HG03520 (cell line): Measurements from ENCODE around the gene GFM1.

Experiments
- ATAC-seq: cut with Tn5 transposase; IDR thresholded peaks from one replicate; pipeline ENCODE4 v1.9.1; 2021; ENCODE audit warnings: mild to moderate bottlenecking, moderate library complexity; ENCODE audit not compliant: unreplicated experiment

The GFM1 gene

DNA sequence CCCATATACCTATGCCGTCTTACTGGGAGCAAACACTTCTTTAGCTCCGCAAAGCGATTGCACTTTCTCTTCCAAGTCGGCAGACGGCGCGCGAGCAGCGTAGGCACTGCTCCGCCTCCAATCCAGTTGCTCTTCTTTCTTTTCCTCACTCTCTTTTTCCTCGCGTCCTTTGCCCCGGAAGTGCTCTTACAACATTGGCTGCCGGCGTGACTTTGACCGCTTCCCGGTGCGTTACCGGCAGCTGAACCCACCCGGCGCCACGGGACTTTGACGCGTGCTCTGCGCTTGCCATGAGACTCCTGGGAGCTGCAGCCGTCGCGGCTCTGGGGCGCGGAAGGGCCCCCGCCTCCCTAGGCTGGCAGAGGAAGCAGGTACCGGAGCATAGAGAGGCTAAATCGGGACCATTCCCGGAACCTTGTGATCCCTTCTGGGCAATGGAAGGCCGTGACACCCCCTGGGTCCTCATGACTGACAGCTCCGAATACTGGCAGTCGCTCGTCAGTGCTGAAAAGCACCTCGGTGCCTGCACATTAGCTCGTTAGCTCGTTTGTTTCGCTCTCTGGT, at the start of gene GFM1:
Gene GFM1 (plus strand): TSS at position 183 of the 564 bp plus-strand sequence. CDS start 108 bp downstream, at position 291.
- ATAC-seq = peak; percentile 98

DNA sequence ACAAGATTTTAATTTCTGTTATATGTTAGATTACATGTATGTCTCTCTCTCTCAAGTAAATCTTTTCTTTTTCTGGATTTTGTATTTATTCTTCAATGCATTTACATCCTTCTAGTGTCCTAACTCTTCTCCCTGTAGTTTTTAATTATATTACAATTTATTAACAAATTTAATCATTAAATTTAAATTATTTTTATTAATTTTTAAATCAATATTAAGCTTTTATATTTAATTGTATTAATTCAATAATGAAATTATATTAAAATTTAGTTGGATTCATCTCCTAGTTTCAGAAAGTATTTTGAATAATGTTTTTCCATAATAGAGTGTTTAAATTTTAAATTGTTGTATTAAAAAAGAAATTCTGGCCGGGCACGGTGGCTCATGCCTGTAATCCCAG, 43.5 kb upstream of the GFM1 start:
- ATAC-seq = no peak

GRCh38 chr3:158602227-158602626, 42.1 kb upstream of the GFM1 start:
- no peak for ATAC-seq

DNA sequence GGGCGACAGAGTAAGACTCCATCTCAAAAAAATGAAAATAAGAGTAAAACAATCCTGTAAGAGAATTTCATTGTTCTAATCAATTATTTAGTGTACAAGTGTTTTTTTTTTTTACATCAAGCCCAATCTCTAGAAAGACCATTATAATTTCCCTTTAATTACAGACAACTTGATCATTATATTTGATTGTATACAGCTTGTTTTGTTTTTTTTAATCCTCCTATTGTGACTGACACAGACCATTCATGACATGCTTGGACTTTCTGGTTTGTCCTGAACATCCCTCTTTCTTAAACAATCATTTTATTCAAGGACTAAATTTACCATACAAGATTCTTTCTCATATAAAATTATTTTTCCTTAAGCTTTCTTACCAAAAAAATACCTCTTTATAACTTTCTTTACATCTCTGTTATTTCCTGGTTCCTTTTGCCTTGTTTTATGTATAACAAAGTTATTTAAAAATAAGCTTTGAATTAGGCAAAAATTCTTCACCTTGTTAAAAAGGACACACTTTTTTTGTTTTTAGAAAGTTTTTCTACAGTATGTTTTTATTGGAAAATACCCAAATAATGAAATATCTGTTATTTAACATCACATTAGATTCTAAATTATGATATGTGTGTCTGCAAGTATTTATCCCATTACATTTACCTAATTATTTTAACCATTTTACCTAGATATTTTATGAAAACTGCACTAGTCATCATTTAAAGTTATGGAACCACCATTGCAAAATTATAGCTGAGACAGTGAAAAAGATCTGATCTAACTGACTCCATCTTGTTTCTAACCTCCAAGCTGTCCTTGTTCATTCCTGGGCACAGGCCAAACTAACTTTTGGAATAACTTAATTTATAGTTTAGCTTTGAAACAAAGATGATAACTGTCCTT, 26.1 kb upstream of the GFM1 start:
- no peak for ATAC-seq

DNA sequence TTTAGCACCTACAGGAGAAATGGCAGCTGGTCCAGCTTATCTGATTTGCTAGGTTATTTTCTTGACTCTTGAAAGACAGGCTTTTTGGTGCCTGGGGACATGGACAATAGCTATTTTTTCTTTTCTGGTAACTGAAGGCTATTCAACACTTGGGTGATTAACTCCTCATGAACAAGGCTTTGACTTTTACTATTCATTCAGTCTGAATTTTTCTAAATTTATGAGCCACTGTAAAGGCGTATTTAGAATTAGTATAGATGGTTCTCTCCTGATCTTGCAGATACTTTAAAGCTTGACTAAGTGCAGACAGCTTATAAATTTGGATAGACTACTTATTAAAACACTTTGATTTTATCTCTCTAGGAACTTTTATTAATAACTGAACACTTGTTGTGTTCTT, 18.4 kb upstream of the GFM1 start:
- no peak for ATAC-seq

GRCh38 chr3:158631981-158632380, 12.3 kb upstream of the GFM1 start:
- no peak for ATAC-seq

- no peak for ATAC-seq
Measured at GRCh38 chr3:158640646-158641045, 3.7 kb upstream of the GFM1 start.

GRCh38 chr3:158642005-158642404, 2.3 kb upstream of the GFM1 start:
- no peak for ATAC-seq

DNA sequence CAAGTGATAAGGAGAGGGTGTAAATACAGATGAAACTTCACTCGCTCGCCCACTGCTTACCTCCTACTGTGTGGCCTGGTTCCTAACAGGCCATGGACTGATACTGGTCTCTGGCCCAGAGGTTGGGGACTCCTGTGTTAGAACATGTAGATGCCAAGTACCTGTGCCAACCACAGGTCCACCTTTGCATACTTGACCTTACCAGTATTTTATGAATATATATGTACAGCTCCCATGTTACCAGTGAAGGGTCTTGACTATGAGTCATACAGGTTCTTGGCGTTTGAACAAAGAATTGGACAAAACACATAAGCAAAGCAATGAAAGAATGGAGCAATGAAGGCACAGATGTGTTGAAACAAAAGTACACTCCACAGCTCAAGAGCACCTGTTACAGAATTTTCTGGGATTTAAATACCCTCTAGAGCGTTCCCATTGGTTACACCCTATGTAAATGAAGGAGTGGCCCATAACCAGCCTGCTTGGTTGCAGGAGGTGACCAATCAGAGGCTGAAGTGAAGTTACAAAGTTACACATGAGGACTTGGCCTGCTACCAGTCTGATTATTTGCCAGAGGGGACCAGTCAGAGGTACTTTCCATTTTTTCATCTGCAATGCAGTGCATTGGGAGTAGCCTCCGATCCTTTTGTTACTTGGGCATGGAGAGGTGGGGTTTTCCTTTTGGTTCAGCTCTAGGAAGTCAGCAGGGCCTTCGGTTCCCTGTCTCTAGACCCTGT, 1.7 kb upstream of the GFM1 start:
- no peak for ATAC-seq

DNA sequence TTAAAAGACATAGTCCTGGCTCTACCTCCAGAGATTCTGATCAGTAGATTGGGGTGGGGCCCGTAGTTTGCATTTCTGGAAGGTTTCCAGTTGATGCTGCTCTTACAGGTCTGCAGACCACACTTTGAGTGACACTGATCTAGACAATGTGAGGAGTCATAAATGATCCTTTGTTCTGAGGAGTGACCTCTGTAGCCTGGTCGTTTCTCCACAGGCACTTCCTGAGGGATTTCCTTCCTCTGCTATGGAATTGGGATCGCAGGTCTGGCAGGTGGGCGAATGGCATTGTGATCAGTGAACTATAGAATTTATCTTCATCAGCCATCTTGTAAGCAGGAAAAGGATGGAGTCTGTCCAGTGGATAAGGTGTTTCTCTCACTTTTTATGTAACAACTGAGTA, 5.5 kb downstream of the GFM1 start:
- no peak for ATAC-seq

DNA sequence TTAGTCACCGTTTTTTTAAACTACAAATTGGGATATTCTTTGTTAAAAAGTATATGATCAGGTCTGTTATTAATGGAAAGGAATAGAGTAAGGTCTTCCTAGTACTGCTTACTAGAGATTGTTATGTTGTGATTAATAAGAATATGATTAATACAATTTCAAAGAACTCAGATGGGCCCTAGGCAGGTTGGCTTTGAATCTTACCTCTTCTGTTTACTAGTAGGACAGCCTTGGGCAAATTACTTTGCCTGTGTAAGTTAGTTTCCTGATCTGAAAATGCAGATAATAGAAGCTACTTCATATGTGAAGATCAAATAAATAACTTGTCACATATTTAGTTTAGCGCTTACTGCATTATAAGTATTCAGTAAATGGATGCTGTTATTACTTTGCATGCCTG, 6.9 kb downstream of the GFM1 start:
- no peak for ATAC-seq

DNA sequence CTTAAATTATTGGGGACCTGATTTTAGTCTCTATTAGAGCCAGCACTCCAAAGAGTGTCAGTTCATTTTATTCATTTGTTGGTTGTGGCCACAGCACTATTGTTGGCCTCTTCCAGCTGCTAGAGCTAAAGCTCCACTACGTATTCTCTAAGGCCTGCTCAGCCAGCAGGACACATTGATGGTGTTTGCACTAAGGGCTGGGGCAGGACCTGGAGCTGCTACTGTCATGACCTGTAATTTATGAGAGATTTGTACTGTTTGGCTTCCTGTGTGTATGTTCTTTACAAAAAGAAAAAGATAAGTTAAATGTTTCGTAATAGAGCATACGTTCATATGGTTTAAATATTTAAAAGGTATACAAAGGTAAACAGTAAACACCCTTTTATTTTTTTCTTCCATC, 8.1 kb downstream of the GFM1 start:
- no peak for ATAC-seq

DNA sequence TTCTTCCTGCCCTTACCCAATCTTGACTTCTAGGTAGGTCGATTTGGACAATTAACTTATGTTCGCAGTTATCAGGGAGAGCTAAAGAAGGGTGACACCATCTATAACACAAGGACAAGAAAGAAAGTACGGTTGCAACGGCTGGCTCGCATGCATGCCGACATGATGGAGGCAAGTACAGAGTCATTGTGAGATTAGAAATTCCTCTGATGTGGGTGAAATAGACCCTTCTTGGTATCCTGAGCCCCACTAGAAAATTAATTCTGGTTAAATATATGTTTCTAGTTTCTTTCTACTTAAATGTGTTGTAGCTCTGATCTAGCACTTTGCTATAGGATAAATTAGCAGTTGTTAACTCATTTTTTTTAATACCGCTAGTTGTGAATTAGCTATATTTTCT, 14.6 kb downstream of the GFM1 start:
- ATAC-seq = no peak

- ATAC-seq = peak; percentile 86
Measured at GRCh38 chr3:158659454-158660237, 15.3 kb downstream of the GFM1 start.

DNA sequence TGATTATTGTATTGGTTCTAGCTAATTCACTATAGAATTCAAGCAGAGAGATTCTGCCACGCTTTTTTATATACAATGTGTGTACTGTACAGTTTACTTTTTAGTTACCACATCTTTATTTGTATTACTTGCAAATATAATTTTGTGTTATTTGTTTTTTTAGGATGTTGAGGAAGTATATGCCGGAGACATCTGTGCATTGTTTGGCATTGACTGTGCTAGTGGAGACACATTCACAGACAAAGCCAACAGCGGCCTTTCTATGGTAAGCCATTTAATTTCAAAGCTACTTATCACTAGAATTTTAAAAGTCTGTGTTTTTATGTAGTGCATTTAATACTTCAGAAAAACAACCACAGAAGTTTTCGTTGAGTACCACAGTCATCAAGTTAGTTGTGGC, 16.4 kb downstream of the GFM1 start:
- ATAC-seq = no peak

- ATAC-seq = no peak
Measured at GRCh38 chr3:158663246-158663645, 18.9 kb downstream of the GFM1 start.

GRCh38 chr3:158663832-158664231, 19.5 kb downstream of the GFM1 start:
- no peak for ATAC-seq

GRCh38 chr3:158666416-158666815, 22.1 kb downstream of the GFM1 start:
- no peak for ATAC-seq

GRCh38 chr3:158668506-158668905, 24.2 kb downstream of the GFM1 start:
- no peak for ATAC-seq

DNA sequence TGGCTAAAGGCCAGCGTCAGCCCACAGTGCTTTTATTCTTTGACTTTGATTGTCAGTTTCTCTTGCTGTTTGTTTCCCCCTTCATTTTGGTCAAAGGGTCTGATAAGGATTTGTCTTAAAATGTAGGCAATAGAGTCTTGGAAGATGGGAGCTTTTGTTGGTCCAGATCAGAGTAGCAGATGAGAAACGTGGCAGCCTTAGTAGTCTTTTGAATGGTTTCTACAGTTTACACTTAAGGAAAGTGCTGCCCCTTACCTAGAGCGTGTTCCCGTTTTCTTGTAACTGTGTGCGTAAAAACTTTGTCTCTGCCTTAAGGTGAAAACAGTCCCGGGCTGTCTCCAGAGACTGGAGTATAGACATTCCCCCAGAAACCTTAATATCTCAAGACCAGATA, 27.5 kb downstream of the GFM1 start:
- no peak for ATAC-seq
